22Rv1 (cell line): ENCODE data around the gene TTF1.

Experiments used
- ZFX ChIP-seq: fragments of 450-650 bp; IDR thresholded peaks from 2 replicates; pipeline ENCODE4 v1.6.1; 2017; ENCODE audit warnings: antibody characterized with exemption, borderline replicate concordance
- TF ChIP-seq, protein P1 (sequence below): fragments of 450-650 bp; IDR thresholded peaks from 2 replicates; pipeline ENCODE4 v1.5.1; 2017; ENCODE audit warnings: mild to moderate bottlenecking

DNA sequence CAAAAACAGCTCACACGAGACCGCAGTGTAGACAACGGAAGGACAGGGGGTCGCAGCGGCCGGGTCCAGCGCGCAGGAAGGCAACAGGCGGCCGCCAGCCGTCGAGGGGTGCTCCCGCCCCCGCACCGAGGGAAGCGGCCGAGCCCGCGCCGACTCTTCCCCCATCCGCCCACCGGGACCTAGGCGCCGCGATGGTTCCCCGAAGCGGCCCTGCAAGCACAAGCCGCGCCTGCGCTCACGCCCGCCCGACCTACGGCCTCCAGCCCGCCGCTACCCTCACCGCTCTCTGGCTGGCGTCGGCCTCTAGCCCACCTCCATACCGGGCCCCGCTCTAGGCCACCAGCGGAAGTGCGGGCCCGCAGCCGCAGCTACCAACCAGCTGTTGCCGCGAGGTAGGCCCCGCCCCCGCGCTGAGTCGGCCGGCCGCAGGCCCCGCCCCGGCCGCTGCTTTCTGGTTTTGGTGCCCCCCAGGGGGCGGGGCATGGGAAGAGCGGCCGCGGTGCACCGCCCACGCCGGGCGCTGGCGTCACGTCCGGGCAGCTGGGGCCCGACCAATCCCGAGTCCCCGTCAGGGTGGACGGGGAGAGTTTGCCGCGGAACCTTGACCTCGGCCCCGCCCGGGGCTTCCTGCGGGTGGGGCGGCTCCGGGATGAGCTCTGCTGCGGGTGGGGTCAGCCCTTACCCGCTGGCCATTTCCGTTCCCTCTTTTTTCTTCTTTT, 51.8 kb downstream of the TTF1 start, which contains the start of gene SETX:
- TF ChIP-seq, protein P1, sequence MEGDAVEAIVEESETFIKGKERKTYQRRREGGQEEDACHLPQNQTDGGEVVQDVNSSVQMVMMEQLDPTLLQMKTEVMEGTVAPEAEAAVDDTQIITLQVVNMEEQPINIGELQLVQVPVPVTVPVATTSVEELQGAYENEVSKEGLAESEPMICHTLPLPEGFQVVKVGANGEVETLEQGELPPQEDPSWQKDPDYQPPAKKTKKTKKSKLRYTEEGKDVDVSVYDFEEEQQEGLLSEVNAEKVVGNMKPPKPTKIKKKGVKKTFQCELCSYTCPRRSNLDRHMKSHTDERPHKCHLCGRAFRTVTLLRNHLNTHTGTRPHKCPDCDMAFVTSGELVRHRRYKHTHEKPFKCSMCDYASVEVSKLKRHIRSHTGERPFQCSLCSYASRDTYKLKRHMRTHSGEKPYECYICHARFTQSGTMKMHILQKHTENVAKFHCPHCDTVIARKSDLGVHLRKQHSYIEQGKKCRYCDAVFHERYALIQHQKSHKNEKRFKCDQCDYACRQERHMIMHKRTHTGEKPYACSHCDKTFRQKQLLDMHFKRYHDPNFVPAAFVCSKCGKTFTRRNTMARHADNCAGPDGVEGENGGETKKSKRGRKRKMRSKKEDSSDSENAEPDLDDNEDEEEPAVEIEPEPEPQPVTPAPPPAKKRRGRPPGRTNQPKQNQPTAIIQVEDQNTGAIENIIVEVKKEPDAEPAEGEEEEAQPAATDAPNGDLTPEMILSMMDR, result no peak
- no peak for TF ChIP-seq ZFX
